Cardiac septum (tissue), 1 donor: ENCODE measurements around the gene ELP5. TPM values are rescaled to one million over a fixed set of nuclear protein-coding genes. Genes with fewer than 3 reads are reported as not detected.
A peak's percentile ranks its signal among the peaks of the same experiment; 100 is the strongest.

Source experiments
- DNase-seq: peaks from one replicate; pipeline ENCODE4 v3.0.0-alpha.2; 2020; ENCODE audit warnings: low spot score
- intact Hi-C: fragments of 100-400 bp; cut with DNase I; formaldehyde crosslinking; loops from one replicate; pipeline ENCODE4 v1.14.0; 2022
- microRNA-seq: library from miRNA; unstranded; fragments of <30 nt; microRNA quantifications from one replicate; pipeline ENCODE4 v1.2.0, GENCODE V29; 2020
- total RNA-seq: library from RNA; stranded (reverse); fragmentation: NEBNext Ultra II Directional; extraction: Animal tissue kit (Norgen Biotek cat#: 25700); gene quantifications from one replicate; pipeline ENCODE4 v1.2.1, GENCODE V29; 2021
- donor health status: DM: no; HTN: no; CAD: no.

ELP5 gene
- total RNA-seq, 1 donor from 2014 or later: 57.5 TPM

DNA sequence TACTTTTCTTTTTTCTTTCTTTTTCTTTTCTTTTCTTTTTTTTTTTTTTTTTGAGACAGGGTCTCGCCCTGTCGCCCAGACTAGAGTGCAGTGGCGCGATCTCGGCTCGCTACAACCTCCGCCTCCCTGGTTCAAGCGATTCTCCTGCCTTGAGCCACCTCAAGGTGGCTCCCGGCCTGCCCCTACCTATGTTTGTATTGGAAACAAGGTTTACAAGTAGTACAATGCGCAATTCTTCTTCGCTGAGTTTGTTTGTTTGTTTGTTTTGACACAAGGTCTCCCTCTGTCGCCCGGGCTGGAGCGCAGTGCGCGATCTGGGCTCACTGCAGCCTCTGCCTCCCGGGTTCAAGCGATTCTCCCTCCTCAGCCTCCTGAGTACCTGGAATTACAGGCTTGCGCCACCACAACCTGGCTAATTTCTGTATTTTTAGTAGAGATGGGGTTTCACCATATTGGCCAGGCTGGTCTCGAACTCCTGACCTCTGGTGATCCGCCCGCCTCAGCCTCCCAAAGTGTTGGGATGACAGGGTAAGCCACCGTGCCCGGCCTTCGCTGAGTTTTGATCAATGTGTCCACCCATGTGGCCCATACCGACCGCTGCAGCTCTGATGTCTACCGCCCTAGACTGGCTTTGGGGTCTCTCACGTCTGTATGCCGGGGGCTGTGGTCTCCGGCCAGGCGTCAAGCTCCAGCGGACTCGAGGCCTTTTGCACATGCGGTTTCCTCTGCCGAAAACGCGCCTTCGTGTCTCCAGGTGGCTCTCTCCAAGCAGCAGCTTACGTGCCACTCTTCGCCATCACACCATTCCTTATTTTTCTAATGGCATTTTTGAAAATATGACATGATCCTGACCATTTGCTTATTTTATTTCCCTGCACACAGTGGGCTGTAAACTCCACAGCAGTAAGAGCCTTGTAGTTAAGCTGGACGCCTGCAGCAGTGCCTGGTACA, 43.5 kb downstream of the ELP5 start:
- intact Hi-C loops: loop anchor here (1.0 to 5.0 kb wide), 2 partner anchors 15 to 248 kb away; no protein-coding TSS in a partner anchor
- DNase-seq: no peak

DNA sequence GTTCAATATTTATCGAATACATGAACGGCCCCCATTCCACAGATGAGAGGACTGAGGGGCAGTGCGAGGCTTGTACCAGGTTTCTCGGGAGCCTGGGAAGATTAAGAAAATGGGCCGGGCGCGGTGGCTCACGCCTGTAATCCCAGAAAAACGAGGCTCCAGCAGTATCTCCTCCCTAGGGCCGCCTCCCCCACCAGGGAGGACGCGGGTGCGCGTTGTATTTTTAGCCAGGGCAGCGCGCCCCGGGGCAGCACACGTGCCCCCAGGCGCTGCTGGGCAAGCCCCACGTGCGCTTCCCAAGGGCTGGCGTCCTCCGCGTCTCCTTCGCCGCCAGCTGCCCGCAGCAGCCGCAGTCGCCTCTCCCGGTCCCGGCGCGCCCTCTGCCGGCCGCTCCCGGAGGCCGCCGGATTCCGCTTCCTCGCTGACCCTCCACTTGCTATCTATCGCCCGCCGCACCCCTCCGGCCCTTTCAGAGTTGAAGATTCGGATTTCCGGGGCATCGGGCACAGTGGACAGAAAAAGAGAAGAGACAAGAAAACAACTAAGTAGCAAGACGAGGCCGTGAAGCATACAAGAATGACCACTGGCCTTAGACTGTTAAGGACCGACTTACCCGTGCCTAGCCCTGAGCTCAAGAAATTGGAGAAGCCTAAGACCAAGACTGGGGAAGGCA, 44.3 kb downstream of the ELP5 start:
- peak; percentile 92 for DNase-seq
- intact Hi-C loops: loop anchor here (1.0 to 5.0 kb wide), 2 partner anchors 16 to 249 kb away; no protein-coding TSS in a partner anchor

DNA sequence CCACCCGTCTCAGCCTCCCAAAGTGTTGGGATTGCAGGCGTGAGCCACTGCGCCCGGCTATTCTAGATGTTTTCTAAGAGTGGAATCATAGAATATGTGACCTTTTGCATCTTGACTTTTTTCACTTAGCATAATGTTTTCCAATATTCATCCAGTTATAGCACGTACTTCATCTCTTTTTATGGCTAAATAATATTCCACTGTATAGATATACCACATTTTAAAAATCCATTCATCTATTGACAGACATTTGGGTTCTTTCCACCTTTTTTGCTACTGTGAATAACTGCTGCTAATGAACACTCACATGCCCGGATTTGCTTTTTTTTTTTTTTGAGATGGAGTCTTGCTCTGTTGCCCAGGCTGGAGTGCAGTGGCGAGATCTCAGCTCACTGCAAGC, 52.2 kb downstream of the ELP5 start:
- DNase-seq: no peak
- intact Hi-C loops: no loop called here

DNA sequence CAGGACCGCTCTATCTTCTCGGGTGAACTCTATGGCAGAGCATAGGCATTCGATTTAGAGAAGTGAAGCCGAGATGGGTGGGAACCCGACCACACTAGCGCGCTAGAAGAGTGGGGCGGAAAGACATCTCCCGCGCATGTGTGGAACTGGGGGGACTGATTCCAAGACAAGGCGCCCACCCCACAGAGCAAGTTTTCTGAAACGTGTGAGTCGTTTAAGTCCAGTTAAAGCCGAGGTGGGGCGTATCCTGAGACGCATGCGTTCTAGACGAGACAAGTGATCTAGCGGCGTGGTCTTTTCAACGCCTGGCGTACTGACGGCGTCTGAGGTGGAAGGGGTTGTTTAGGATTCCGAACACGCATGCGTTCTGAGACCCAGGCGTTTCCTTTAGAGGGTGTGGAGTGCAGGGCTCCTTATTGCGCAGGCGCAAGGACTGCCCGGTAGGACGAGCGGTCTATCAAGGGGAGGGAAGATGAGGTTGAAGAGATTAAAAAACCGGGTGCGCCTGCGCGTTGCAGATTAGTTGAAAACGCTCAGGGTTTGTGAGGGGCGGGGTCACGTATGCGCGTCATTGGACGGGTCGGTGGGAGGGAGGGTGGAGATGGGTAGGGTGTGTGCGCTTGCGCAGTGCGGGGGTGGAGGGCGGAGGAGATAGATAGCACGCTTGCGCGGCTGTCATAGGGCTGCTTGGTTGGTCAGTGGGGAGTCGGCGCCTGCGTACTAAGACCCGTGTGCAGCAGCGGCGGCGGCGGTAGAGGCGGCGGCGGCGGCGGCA, 55.1 kb downstream of the ELP5 start, which contains the start of gene EIF5A:
EIF5A (plus strand) TSS at position 718 of the 775 bp plus-strand sequence. CDS start 2,008 bp downstream, outside the sequence.
- peak; percentile 100 for DNase-seq
- intact Hi-C loops: loop anchor here (5.0 kb wide), 2 partner anchors 40 to 70 kb away; partner anchors contain the start of gene PHF23

DNA sequence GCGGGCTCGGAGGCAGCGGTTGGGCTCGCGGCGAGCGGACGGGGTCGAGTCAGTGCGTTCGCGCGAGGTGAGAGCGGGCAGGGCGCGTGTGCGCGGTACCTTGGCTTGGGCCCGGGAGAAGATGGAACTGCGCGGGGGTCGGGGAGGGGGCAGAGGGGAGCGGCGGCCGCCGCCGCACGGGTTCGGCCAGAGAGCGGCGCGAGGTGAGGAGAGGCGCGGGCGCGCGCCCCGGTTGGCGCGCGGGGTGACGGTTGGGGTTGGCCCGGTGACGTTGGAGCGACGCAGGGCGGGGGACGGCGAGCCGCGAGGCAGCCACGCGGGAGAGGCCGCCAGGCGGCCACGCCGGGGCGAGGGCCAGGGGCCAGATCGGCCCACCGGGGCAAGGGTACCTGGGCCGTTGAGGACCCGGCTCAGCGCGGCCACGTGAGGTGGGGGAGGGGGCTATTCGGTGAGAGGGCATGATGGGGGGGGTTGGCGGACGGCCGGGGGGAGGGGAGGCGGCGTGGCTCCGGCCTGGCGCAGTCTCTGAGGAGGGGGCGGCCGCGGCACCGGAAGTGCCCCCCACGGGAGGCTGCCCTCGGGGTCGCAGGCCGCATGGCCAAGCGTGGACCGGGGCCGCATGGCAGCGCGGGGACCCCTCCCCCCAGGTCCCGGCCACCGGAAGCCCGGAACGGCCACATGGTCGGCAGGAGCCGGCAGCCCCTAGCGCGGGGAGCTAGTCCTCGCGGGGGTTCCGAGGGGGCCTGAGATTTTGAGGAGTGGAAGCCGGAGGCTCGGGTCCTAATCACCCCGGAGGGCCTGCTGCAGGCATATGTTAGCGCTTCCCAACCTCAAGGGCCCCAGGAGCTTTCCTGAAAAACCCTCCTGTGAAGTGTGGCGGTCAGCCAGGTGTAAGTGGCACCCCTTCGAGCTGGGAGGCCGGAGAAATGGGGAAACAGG, 55.9 kb downstream of the ELP5 start:
- intact Hi-C loops: loop anchor here (2.0 to 5.0 kb wide), 3 partner anchors 21 to 71 kb away; partner anchors contain the start of genes NEURL4 and PHF23
- peak; percentile 80 for DNase-seq

DNA sequence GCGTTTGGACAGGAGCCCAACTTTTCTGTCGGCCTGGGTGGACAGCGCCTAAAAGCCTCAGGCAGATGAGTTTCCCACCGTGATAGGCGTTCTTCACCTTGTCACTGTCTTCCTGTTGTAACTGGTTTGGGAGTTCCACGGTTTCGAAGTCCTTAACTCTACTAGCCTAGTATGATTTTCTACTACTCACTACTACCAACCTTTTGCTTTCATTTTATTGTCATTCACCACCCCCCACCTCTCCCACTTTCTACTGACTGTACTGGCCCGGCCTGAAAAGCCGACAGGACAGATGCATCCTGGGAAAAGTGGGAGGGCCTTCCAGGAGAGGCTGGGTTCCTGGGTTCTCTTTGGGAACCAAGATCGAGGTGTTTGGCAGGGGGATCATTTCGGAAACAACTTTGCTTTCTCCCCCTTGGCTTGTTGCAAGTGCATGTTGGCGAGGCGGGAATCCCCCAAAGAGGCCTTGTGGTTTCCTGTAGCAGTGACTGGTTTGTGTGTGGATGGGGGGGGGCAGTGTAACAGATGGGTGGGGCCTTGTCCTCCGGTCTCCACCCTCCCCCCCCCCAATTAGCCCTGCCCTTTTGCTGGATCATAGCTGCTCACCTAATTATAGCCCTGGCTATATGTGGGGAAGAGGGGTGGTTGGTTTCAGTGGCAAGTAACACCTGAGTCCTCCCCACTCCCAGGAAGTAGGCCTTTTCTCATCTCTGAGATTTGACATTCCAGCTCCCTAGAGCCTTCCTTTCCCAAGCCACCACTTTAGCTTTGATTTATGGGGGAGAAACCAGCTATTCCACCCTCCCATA, 56.8 kb downstream of the ELP5 start:
- peak; percentile 86 for DNase-seq
- intact Hi-C loops: loop anchor here (2.0 to 5.0 kb wide), 3 partner anchors 20 to 72 kb away; partner anchors contain the start of genes NEURL4 and PHF23

Small RNA genes within 50 kb of the gene (microRNA-seq; reads per million reads assigned to microRNA genes)
- 416 reads per million, percentile 78 among the genes with 10 or more reads in this experiment for gene MIR324

Other genes with a start within 250 kb of the ELP5 start
- 171 TPM for gene RNASEK, start 239.6 kb upstream of the ELP5 start, total RNA-seq
- gene BCL6B, start 229.2 kb upstream of the ELP5 start, total RNA-seq: 8.8 TPM
- gene SLC16A13, start 216.2 kb upstream of the ELP5 start, total RNA-seq: 0.48 TPM
- 1.1 TPM for gene SLC16A11, start 208.1 kb upstream of the ELP5 start, total RNA-seq
- 3.0 TPM for gene CLEC10A, start 172.0 kb upstream of the ELP5 start, total RNA-seq
- gene ASGR2, start 137.4 kb upstream of the ELP5 start, total RNA-seq: 0.24 TPM
- 0.54 TPM for gene ASGR1, start 72.8 kb upstream of the ELP5 start, total RNA-seq
- gene DLG4, start 32.4 kb upstream of the ELP5 start, total RNA-seq: 16.0 TPM
- gene ACADVL, start 32.3 kb upstream of the ELP5 start, total RNA-seq: 966 TPM
- gene DVL2, start 17.7 kb upstream of the ELP5 start, total RNA-seq: 22.5 TPM
- gene PHF23, start 12.8 kb upstream of the ELP5 start, total RNA-seq: 20.5 TPM
- 449 TPM for gene GABARAP, start 9.8 kb upstream of the ELP5 start, total RNA-seq
- gene CTDNEP1, start 481 bp upstream of the ELP5 start, total RNA-seq: 111 TPM
- 0.75 TPM for gene CLDN7, start 10.3 kb downstream of the ELP5 start, total RNA-seq
- gene SLC2A4, start 29.5 kb downstream of the ELP5 start, total RNA-seq: 73.5 TPM
- 1.2 TPM for gene YBX2, start 42.4 kb downstream of the ELP5 start, total RNA-seq
- gene EIF5A, start 55.4 kb downstream of the ELP5 start, total RNA-seq: 263 TPM
- gene GPS2, start 63.1 kb downstream of the ELP5 start, total RNA-seq: 49.0 TPM
- gene NEURL4, start 77.1 kb downstream of the ELP5 start, total RNA-seq: 29.9 TPM
- 16.4 TPM for gene ACAP1, start 84.3 kb downstream of the ELP5 start, total RNA-seq
- 9.6 TPM for gene KCTD11, start 99.9 kb downstream of the ELP5 start, total RNA-seq
- gene TMEM95, start 102.9 kb downstream of the ELP5 start, total RNA-seq: not detected
- 2.0 TPM for gene TNK1, start 128.9 kb downstream of the ELP5 start, total RNA-seq
- 16.8 TPM for gene PLSCR3, start 142.3 kb downstream of the ELP5 start, total RNA-seq
- gene TMEM256, start 151.9 kb downstream of the ELP5 start, total RNA-seq: 67.7 TPM
- gene NLGN2, start 155.6 kb downstream of the ELP5 start, total RNA-seq: 11.0 TPM
- gene SPEM1, start 168.1 kb downstream of the ELP5 start, total RNA-seq: not detected
- not detected for gene SPEM2, start 173.4 kb downstream of the ELP5 start, total RNA-seq
- not detected for gene SPEM3, start 176.6 kb downstream of the ELP5 start, total RNA-seq
- 2.6 TPM for gene TMEM102, start 183.2 kb downstream of the ELP5 start, total RNA-seq
- gene FGF11, start 187.3 kb downstream of the ELP5 start, total RNA-seq: 3.9 TPM
- 9.9 TPM for gene CHRNB1, start 192.8 kb downstream of the ELP5 start, total RNA-seq
- 69.4 TPM for gene ZBTB4, start 227.4 kb downstream of the ELP5 start, total RNA-seq
- not detected for gene SLC35G6, start 229.2 kb downstream of the ELP5 start, total RNA-seq
- gene POLR2A, start 232.2 kb downstream of the ELP5 start, total RNA-seq: 56.4 TPM